Heart left ventricle (tissue), 16 donors: ENCODE results near the gene CPNE7. TPM values are rescaled to one million over a fixed set of nuclear protein-coding genes. Genes with fewer than 3 reads are reported as not detected.

Experiments used
- ATAC-seq, 4 donors: fragments of 200-7000 bp; cut with Tn5 transposase; one replicate each; pipeline ENCODE4 v1.9.1; 2020 to 2022; ENCODE audit warnings: moderate library complexity in 4 of 4, mild to moderate bottlenecking in 3 of 4, moderate number of reproducible peaks in 1 of 4
- DNase-seq, 5 donors: peaks; one replicate each; pipeline ENCODE4 v3.0.0-alpha.2; 2020
- H3K27ac ChIP-seq, 12 donors: fragments of 200-600 bp; sonication (generic) in 4 of 12; one replicate each; pipeline versions ENCODE4 v1.5.0 to v1.8.0; 2016 to 2022; ENCODE audit warnings: mild to moderate bottlenecking in 2 of 12
- H3K27me3 ChIP-seq, 9 donors: fragments of 200-600 bp; sonication (generic) in 2 of 9; one replicate each; pipeline versions ENCODE4 v1.5.1 to v1.8.0; 2016 to 2022; ENCODE audit warnings: mild to moderate bottlenecking in 3 of 9
- H3K36me3 ChIP-seq, 9 donors: fragments of 200-600 bp; sonication (generic) in 2 of 9; one replicate each; pipeline versions ENCODE4 v1.5.0 to v1.8.0; 2018 to 2022; ENCODE audit warnings: mild to moderate bottlenecking in 2 of 9
- H3K4me1 ChIP-seq, 12 donors: fragments of 200-600 bp; sonication (generic) in 4 of 12; one replicate each; pipeline versions ENCODE4 v1.5.0 to v1.8.0; 2016 to 2022; ENCODE audit warnings: mild to moderate bottlenecking in 3 of 12
- H3K4me3 ChIP-seq, 12 donors: fragments of 200-600 bp; sonication (generic) in 4 of 12; one replicate each; pipeline versions ENCODE4 v1.5.0 to v1.8.0; 2017 to 2022; ENCODE audit warnings: mild to moderate bottlenecking in 9 of 12, moderate library complexity in 4 of 12
- H3K9me3 ChIP-seq, 12 donors: fragments of 200-600 bp; sonication (generic) in 4 of 12; one replicate each; pipeline versions ENCODE4 v1.5.0 to v1.8.0; 2016 to 2022; ENCODE audit warnings: mild to moderate bottlenecking in 1 of 12
- POLR2A ChIP-seq, 2 donors: fragments of 450-650 bp; IDR thresholded peaks; one replicate each; pipeline ENCODE4 v1.6.1; 2017; ENCODE audit warnings: antibody characterized with exemption in 2 of 2, mild to moderate bottlenecking in 2 of 2, moderate library complexity in 2 of 2
- WGBS, 4 donors: extraction: QIAGEN DNeasy Blood & Tissue Kit in 2 of 4; methylation state at CpG; one replicate each; pipeline versions ENCODE4 v1.1.5 to v1.1.7; 2013 to 2018; 5-methylcytosine and 5-hydroxymethylcytosine counted together
- intact Hi-C, 10 donors: fragments of 100-400 bp; cut with DNase I; formaldehyde crosslinking; loops; one replicate each; pipeline versions ENCODE4 v1.11.1 to v1.14.2; 2022
- polyA plus RNA-seq, 2 donors: library from polyadenylated mRNA; stranded (reverse); fragments of 200-250 nt; gene quantifications; one replicate each; pipeline ENCODE4 v1.2.3, GENCODE V29; 2013
- total RNA-seq, 9 donors: library from RNA; depleted of rRNA in 2 of 9; stranded (reverse); fragments of >200 nt in 2 of 9; fragmentation: NEBNext Ultra II Directional in 3 of 9; extraction: Animal tissue kit (Norgen Biotek cat#: 25700) in 3 of 9; gene quantifications; one replicate each; pipeline versions ENCODE4 v1.1.0 to v1.2.4, GENCODE V29; 2016 to 2023
- TF ChIP-seq, protein P1 (sequence below), 12 donors: fragments of 200-600 bp; sonication (generic) in 4 of 12; IDR thresholded peaks; one replicate each; pipeline versions ENCODE4 v1.5.0 to v1.8.0; 2018 to 2022; ENCODE audit warnings: antibody characterized with exemption in 12 of 12, mild to moderate bottlenecking in 5 of 12
- donor health status: ischemic (EF 13 %, LVEDD 7.1; RV severe dilation, severe dysfunction).
- donor health status: healthy with polysubstance abuse.
- donor health status: DM: no; HTN: yes; CAD: no.
- donor health status: DM: no; HTN: no; CAD: no.
- donor health status: ischemic (EF 25% LVEDD 6.9; RV normal size, moderate dysfunction).
- donor health status: ischemic (EF 25% LVEDD 5.7; RV mildly dilated, moderate dysfunction).
- donor health status: healthy.
- donor health status: DM: yes; HTN: yes; CAD: no.
- donor health status: ischemic (EF 35%, LVEDD 5.7; RV mildly dilated, moderate dysfunction).
- donor health status: nonischemic (EF 11% LVEDD 7.7; RV severe dilation, severe dysfunction).
- donor health status: DM: yes; HTN: yes; CAD: no.
- donor health status: PGD.
- donor health status: ischemic (EF 29% LVEDD 5.4; RV normal size, mild dysfunction).
- donor health status: nonischemic (EF 23%, LVEDD 6.1; RV moderate dilation, normal function).

The CPNE7 gene
- total and polyA plus RNA-seq, 11 donors: 0.20 to 0.50 TPM; not detected in 9

DNA sequence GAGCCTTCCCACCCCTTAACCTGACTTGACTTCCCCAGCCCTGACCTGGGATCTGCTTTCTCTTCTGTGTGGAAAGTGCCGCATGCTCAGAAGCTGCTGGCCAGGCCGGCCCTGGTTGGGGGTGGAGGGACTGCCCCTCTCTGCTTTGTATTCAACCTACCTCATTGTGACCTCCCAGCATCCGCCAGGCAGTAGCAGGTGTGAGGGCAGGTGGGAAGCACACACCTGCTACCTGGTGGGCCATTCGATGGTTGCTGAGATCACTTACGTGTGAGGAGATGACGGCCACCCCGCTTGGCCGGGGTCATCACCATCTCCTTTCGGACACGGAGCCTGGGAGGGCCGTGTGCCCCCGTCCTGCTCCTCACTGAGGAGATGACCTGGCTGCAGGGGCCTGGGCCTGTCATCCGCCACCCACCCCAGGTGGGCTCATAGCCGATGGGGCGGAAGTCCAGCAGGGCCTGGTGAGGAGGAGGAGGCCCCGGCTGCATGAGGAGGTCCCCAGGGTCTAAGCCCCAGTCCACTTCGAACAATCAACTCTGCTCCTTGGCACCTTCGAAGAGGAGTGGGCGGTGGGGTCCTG lies 7.1 kb downstream of the CPNE7 start:
- WGBS, 4 donors: 90 to 97% (median 94%) methylated on average over 14 to 19 of the region's 19 CpGs
- Histone ChIP-seq H3K27ac (no peak overlapping the region), H3K4me3 (no peak overlapping the region), H3K9me3 (no peaks in the 10 kb centered on the region), H3K4me1 (peaks cover 0 to 7% (median 0%) of the 10 kb centered on the region in 12 donors), H3K27me3 (no peaks in the 10 kb centered on the region), H3K36me3 (no peaks in the 10 kb centered on the region)
- ATAC-seq (peak in 1 of 4 donors; percentile 7), DNase-seq (no peak)
- TF ChIP-seq POLR2A (IDR thresholded peaks at IDR 0.05): no peak
- TF ChIP-seq, protein P1, sequence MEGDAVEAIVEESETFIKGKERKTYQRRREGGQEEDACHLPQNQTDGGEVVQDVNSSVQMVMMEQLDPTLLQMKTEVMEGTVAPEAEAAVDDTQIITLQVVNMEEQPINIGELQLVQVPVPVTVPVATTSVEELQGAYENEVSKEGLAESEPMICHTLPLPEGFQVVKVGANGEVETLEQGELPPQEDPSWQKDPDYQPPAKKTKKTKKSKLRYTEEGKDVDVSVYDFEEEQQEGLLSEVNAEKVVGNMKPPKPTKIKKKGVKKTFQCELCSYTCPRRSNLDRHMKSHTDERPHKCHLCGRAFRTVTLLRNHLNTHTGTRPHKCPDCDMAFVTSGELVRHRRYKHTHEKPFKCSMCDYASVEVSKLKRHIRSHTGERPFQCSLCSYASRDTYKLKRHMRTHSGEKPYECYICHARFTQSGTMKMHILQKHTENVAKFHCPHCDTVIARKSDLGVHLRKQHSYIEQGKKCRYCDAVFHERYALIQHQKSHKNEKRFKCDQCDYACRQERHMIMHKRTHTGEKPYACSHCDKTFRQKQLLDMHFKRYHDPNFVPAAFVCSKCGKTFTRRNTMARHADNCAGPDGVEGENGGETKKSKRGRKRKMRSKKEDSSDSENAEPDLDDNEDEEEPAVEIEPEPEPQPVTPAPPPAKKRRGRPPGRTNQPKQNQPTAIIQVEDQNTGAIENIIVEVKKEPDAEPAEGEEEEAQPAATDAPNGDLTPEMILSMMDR (IDR thresholded peaks at IDR 0.05): no peak
- intact Hi-C loops: no loop called here

DNA sequence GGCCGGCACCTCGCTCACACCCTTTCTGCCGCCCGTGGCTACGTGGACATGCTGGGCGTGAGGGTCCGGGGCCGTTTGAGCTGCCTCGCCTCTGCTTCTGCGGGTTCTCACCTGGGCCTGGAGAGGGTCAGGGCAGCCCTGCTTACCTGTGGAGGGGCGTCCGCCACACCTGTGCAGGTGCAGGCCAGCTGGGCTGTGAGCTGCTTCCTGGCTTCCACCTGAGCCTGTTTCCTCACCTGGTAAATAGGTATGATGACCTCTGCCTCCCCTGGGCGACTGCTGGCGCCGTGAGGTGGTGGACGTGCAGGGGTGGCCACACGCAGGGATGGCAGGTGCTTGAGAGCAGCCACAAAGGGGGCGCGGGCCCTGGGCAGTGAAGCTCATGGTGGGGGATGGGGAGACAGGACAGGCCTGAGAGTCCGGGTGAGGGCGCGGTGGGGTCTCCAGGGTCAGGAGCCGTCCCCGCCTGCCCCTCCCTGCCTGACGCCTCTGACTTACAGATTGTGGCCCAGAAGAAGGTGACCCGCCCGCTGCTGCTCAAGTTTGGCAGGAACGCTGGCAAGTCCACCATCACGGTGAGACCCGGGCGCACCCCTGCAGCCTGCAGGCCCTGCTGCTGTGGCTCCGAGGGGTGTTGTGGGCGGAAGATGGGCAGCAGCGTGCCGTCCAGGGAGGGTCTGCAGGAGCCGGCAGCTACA lies 7.8 kb downstream of the CPNE7 start:
- ATAC-seq: peak in 1 of 4 donors; percentile 6
- TF ChIP-seq POLR2A (IDR thresholded peaks at IDR 0.05): no peak
- TF ChIP-seq, protein P1 (IDR thresholded peaks at IDR 0.05): no peak
- Histone ChIP-seq H3K36me3 (no peaks in the 10 kb centered on the region), H3K9me3 (no peaks in the 10 kb centered on the region), H3K27ac (no peak overlapping the region), H3K27me3 (no peaks in the 10 kb centered on the region), H3K4me3 (no peak overlapping the region), H3K4me1 (peaks cover 0 to 7% (median 0%) of the 10 kb centered on the region in 12 donors)
- WGBS, 4 donors: 90 to 99% (median 90%) methylated on average over 11 to 36 of the region's 36 CpGs
- no peak for DNase-seq
- intact Hi-C loops: no loop called here

DNA sequence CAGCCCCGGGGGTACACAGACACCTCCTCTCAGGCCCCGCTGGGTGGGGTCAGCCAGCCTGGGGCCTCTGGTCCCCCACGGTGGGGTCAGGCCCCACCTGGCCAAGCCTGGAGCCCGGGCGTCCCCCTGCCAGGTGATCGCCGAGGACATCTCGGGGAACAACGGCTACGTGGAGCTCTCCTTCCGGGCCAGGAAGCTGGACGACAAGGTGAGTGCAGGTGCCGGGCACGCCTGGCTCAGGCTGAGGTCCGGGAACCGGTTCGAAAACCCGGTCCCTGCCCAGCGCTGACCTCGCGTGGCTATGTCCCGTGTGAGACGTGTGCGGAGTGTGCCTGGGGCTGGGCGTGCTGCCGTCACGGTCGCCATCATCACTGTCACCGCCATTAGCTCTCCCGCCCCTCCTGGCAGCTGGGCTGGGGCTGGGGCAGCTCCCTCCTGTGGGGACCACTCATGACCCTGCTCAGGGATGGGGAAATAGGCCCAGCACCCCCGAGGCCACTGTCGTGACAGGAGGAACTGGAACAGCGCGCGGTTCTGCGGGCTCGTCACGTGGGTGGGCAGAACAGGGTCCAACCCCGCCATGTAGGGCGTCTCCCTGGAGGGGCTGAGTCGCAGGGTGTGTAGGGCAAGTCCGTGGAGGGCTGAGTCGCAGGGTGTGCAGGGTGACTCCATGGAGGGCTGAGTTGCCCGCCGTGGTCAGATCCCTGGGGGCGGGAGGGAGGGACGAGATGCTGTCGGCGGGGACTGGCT lies 8.5 kb downstream of the CPNE7 start:
- H3K27ac ChIP-seq: no peak overlapping the region
- DNase-seq: no peak
- no peaks in the 10 kb centered on the region for H3K27me3 ChIP-seq
- ATAC-seq: peak in 1 of 4 donors; percentile 26
- H3K9me3 ChIP-seq: no peaks in the 10 kb centered on the region
- intact Hi-C loops: no loop called here
- WGBS, 4 donors: 91 to 92% (median 91%) methylated on average over 35 to 49 of the region's 49 CpGs
- TF ChIP-seq, protein P1 (IDR thresholded peaks at IDR 0.05): no peak
- no peak for TF ChIP-seq POLR2A (IDR thresholded peaks at IDR 0.05)
- H3K4me1 ChIP-seq: peaks cover 0 to 7% (median 0%) of the 10 kb centered on the region in 12 donors
- no peaks in the 10 kb centered on the region for H3K36me3 ChIP-seq
- H3K4me3 ChIP-seq: no peak overlapping the region
